Measurements from ENCODE around the gene RNF130.

RNF130 gene

GRCh38 chr5:180084638-180085561 lies 13.3 kb upstream of the RNF130 start:
- no peak for DNase-seq

- DNase-seq, result no peak
These were observed 12.0 kb upstream of the RNF130 start for GRCh38 chr5:180083529-180084060.

GRCh38 chr5:180082633-180083420 lies 11.3 kb upstream of the RNF130 start:
- no peak for DNase-seq

- no peak for DNase-seq
These were observed 9.9 kb upstream of the RNF130 start for GRCh38 chr5:180081481-180081880.

GRCh38 chr5:180080486-180081280 lies 9.1 kb upstream of the RNF130 start:
- DNase-seq, result no peak

- DNase-seq, result no peak
These were observed 8.3 kb upstream of the RNF130 start for GRCh38 chr5:180079702-180080466.

- no peak for DNase-seq
These were observed 6.8 kb upstream of the RNF130 start for GRCh38 chr5:180078348-180078747.

- DNase-seq, result no peak
These were observed 6.2 kb upstream of the RNF130 start for GRCh38 chr5:180077594-180078284.

GRCh38 chr5:180075703-180076102 lies 4.1 kb upstream of the RNF130 start:
- no peak for DNase-seq

GRCh38 chr5:180074462-180074861 lies 2.9 kb upstream of the RNF130 start:
- no peak for DNase-seq

- DNase-seq, result no peak
These were observed 997 bp upstream of the RNF130 start for GRCh38 chr5:180072556-180072955.

GRCh38 chr5:180072256-180072548 lies 643 bp upstream of the RNF130 start:
- DNase-seq, result no peak

- DNase-seq, result peak; percentile 34 to 46
These were observed 616 bp downstream of the RNF130 start for GRCh38 chr5:180070756-180071530.

GRCh38 chr5:180069589-180070247 lies 1.8 kb downstream of the RNF130 start:
- DNase-seq, result peak in 1 of 2 experiments; percentile 5

GRCh38 chr5:180068519-180069090 lies 3.0 kb downstream of the RNF130 start:
- no peak for DNase-seq

GRCh38 chr5:180067986-180068385 lies 3.6 kb downstream of the RNF130 start:
- no peak for DNase-seq

- DNase-seq, result no peak
These were observed 11.4 kb downstream of the RNF130 start for GRCh38 chr5:180060192-180060591.

GRCh38 chr5:180059326-180059725 lies 12.2 kb downstream of the RNF130 start:
- DNase-seq, result no peak

GRCh38 chr5:180056153-180056552 lies 15.4 kb downstream of the RNF130 start:
- DNase-seq, result no peak

GRCh38 chr5:180054226-180054625 lies 17.3 kb downstream of the RNF130 start:
- DNase-seq, result no peak

All from NCI-H524 (cell line).